CD4-positive, CD25-positive, alpha-beta regulatory T cell (primary cell): Measurements from ENCODE around the gene ANKHD1. TPM values are rescaled to one million over a fixed set of nuclear protein-coding genes. Genes with fewer than 3 reads are reported as not detected.

Experiments
- ATAC-seq, 2 donors: fragments of 150-1000 bp; cut with Tn5 transposase; one replicate each; pipeline ENCODE4 v1.10.0; 2021; ENCODE audit warnings: low read depth in 2 of 2, moderate number of reproducible peaks in 2 of 2, moderate library complexity in 1 of 2
- DNase-seq, 3 donors: peaks; one replicate each; pipeline versions ENCODE4 v3.0.0 to v3.0.0-alpha.2; 2012 to 2022; ENCODE audit warnings: mixed read lengths in 1 of 3
- H3K27ac ChIP-seq: one replicate; pipeline ENCODE4 v1.7.0; 2013; ENCODE audit warnings: mild to moderate bottlenecking, low read length; ENCODE audit not compliant: insufficient read depth, poor library complexity, severe bottlenecking
- H3K27me3 ChIP-seq: one replicate; pipeline ENCODE4 v1.7.0; 2013; ENCODE audit warnings: low read length; ENCODE audit not compliant: control insufficient read depth, insufficient read depth
- H3K36me3 ChIP-seq: one replicate; pipeline ENCODE4 v1.7.0; 2013; ENCODE audit warnings: mild to moderate bottlenecking, low read length, moderate library complexity; ENCODE audit not compliant: control insufficient read depth, insufficient read depth
- H3K4me1 ChIP-seq: 2 replicates; pipeline ENCODE4 v1.7.0; 2013; ENCODE audit warnings: mild to moderate bottlenecking, low read length; ENCODE audit not compliant: insufficient read depth, control insufficient read depth, poor library complexity, severe bottlenecking
- H3K4me3 ChIP-seq: one replicate; pipeline ENCODE4 v1.7.0; 2013; ENCODE audit warnings: low read depth, mild to moderate bottlenecking, low read length, moderate library complexity
- H3K9me3 ChIP-seq, 2 experiments: 1 replicate in 1 of 2; 2 replicates in 1 of 2; pipeline ENCODE4 v1.7.0; 2013; ENCODE audit warnings: low read length in 2 of 2, mild to moderate bottlenecking in 1 of 2, moderate library complexity in 1 of 2; ENCODE audit not compliant: control insufficient read depth in 2 of 2
- H3K27ac Mint-ChIP-seq, 3 donors: one replicate each; pipeline ENCODE4 v1.8.0; 2020 to 2022; ENCODE audit warnings: mild to moderate bottlenecking in 3 of 3, mixed read lengths in 3 of 3, moderate library complexity in 2 of 3
- H3K27me3 Mint-ChIP-seq: one replicate; pipeline ENCODE4 v1.8.0; 2022; ENCODE audit warnings: mild to moderate bottlenecking, mixed read lengths
- H3K36me3 Mint-ChIP-seq: one replicate; pipeline ENCODE4 v1.8.0; 2020; ENCODE audit warnings: mixed read lengths
- H3K4me1 Mint-ChIP-seq, 4 donors: one replicate each; pipeline ENCODE4 v1.8.0; 2020 to 2022; ENCODE audit warnings: mixed read lengths in 4 of 4, mild to moderate bottlenecking in 1 of 4
- H3K4me3 Mint-ChIP-seq, 4 donors: one replicate each; pipeline ENCODE4 v1.8.0; 2020 to 2022; ENCODE audit warnings: mild to moderate bottlenecking in 4 of 4, mixed read lengths in 4 of 4, moderate library complexity in 3 of 4
- H3K9me3 Mint-ChIP-seq, 7 donors: one replicate each; pipeline ENCODE4 v1.8.0; 2020 to 2022; ENCODE audit warnings: mixed read lengths in 7 of 7, mild to moderate bottlenecking in 3 of 7, moderate library complexity in 2 of 7
- polyA plus RNA-seq, 4 donors: library from polyadenylated mRNA; unstranded; fragments of 300-500 nt; fragmentation: Illumina TruSeq; gene quantifications; one replicate each; pipeline ENCODE4 v1.2.3, GENCODE V29; 2021
- total RNA-seq: library from RNA; stranded (reverse); gene quantifications from one replicate; pipeline ENCODE4 v1.2.3, GENCODE V29; 2022

ANKHD1 gene
- total and polyA plus RNA-seq, 5 donors from 2014 or later = 58.2 to 227 (median 69.0) TPM

- no peaks in the 10 kb centered on the region for H3K9me3 ChIP-seq
- H3K4me3 ChIP-seq = no peak overlapping the region
- Mint-ChIP-seq H3K27ac (no peak overlapping the region), H3K4me3 (no peak overlapping the region), H3K27me3 (no peaks in the 10 kb centered on the region), H3K36me3 (peaks cover 8% of the 10 kb centered on the region), H3K4me1 (peaks cover 0 to 4% (median 2%) of the 10 kb centered on the region in 4 donors), H3K9me3 (peaks cover 0 to 2% (median 0%) of the 10 kb centered on the region in 7 donors)
- H3K27ac ChIP-seq = no peak overlapping the region
- H3K36me3 ChIP-seq = no peaks in the 10 kb centered on the region
- no peaks in the 10 kb centered on the region for H3K27me3 ChIP-seq
- ATAC-seq (no peak), DNase-seq (no peak)
- H3K4me1 ChIP-seq = no peaks in the 10 kb centered on the region
Observed at GRCh38 chr5:140382866-140383265, 18.8 kb upstream of the ANKHD1 start.

GRCh38 chr5:140383300-140383699 lies 18.3 kb upstream of the ANKHD1 start:
- no peak overlapping the region for H3K27ac Mint-ChIP-seq
- no peaks in the 10 kb centered on the region for H3K36me3 ChIP-seq
- peaks cover 8% of the 10 kb centered on the region for H3K36me3 Mint-ChIP-seq
- H3K4me1 ChIP-seq = no peaks in the 10 kb centered on the region
- no peaks in the 10 kb centered on the region for H3K27me3 ChIP-seq
- no peak overlapping the region for H3K27ac ChIP-seq
- H3K4me3 Mint-ChIP-seq = peak overlapping the region in 1 of 4 donors; percentile 12
- ATAC-seq (no peak), DNase-seq (no peak)
- no peaks in the 10 kb centered on the region for H3K27me3 Mint-ChIP-seq
- peaks cover 0 to 2% (median 0%) of the 10 kb centered on the region in 7 donors for H3K9me3 Mint-ChIP-seq
- no peaks in the 10 kb centered on the region for H3K9me3 ChIP-seq
- H3K4me1 Mint-ChIP-seq = peaks cover 0 to 4% (median 2%) of the 10 kb centered on the region in 4 donors
- H3K4me3 ChIP-seq = no peak overlapping the region

- H3K9me3 ChIP-seq = no peaks in the 10 kb centered on the region
- H3K36me3 Mint-ChIP-seq = peaks cover 9% of the 10 kb centered on the region
Observed at GRCh38 chr5:140388052-140388451, 13.6 kb upstream of the ANKHD1 start.

GRCh38 chr5:140391312-140391711 lies 10.3 kb upstream of the ANKHD1 start:
- peaks cover 4% of the 10 kb centered on the region for H3K36me3 Mint-ChIP-seq

More at GRCh38 chr5:140388052-140388451, 13.6 kb upstream of the ANKHD1 start:
- Histone ChIP-seq H3K27ac (no peak overlapping the region), H3K36me3 (no peaks in the 10 kb centered on the region), H3K4me1 (no peaks in the 10 kb centered on the region), H3K27me3 (no peaks in the 10 kb centered on the region), H3K4me3 (no peak overlapping the region)
- DNase-seq (no peak), ATAC-seq (no peak)
- Mint-ChIP-seq H3K4me1 (peaks cover 0 to 4% (median 1%) of the 10 kb centered on the region in 4 donors), H3K9me3 (no peaks in the 10 kb centered on the region), H3K27ac (no peak overlapping the region), H3K27me3 (no peaks in the 10 kb centered on the region), H3K4me3 (no peak overlapping the region)

GRCh38 chr5:140391732-140392131 lies 9.9 kb upstream of the ANKHD1 start:
- H3K9me3 Mint-ChIP-seq = no peaks in the 10 kb centered on the region
- DNase-seq (no peak), ATAC-seq (no peak)
- Histone ChIP-seq H3K4me3 (no peak overlapping the region), H3K4me1 (no peaks in the 10 kb centered on the region), H3K9me3 (no peaks in the 10 kb centered on the region), H3K27ac (no peak overlapping the region), H3K27me3 (no peaks in the 10 kb centered on the region), H3K36me3 (no peaks in the 10 kb centered on the region)
- no peak overlapping the region for H3K4me3 Mint-ChIP-seq
- H3K4me1 Mint-ChIP-seq = no peaks in the 10 kb centered on the region
- peaks cover 4% of the 10 kb centered on the region for H3K36me3 Mint-ChIP-seq
- no peak overlapping the region for H3K27ac Mint-ChIP-seq
- no peaks in the 10 kb centered on the region for H3K27me3 Mint-ChIP-seq

More at GRCh38 chr5:140391312-140391711, 10.3 kb upstream of the ANKHD1 start:
- no peak overlapping the region for H3K4me3 ChIP-seq
- no peak for DNase-seq
- no peaks in the 10 kb centered on the region for H3K36me3 ChIP-seq
- H3K4me1 ChIP-seq = no peaks in the 10 kb centered on the region
- H3K4me3 Mint-ChIP-seq = no peak overlapping the region
- no peak for ATAC-seq
- H3K9me3 Mint-ChIP-seq = no peaks in the 10 kb centered on the region
- no peaks in the 10 kb centered on the region for H3K9me3 ChIP-seq
- H3K27me3 ChIP-seq = no peaks in the 10 kb centered on the region
- H3K27ac ChIP-seq = no peak overlapping the region
- H3K27ac Mint-ChIP-seq = no peak overlapping the region
- H3K4me1 Mint-ChIP-seq = no peaks in the 10 kb centered on the region
- no peaks in the 10 kb centered on the region for H3K27me3 Mint-ChIP-seq

- H3K27me3 ChIP-seq = no peaks in the 10 kb centered on the region
- H3K27ac ChIP-seq = no peak overlapping the region
- H3K4me3 ChIP-seq = no peak overlapping the region
- Mint-ChIP-seq H3K4me3 (no peak overlapping the region), H3K9me3 (no peaks in the 10 kb centered on the region), H3K36me3 (peaks cover 4% of the 10 kb centered on the region), H3K4me1 (no peaks in the 10 kb centered on the region), H3K27ac (no peak overlapping the region), H3K27me3 (no peaks in the 10 kb centered on the region)
- DNase-seq (no peak), ATAC-seq (no peak)
- no peaks in the 10 kb centered on the region for H3K36me3 ChIP-seq
- H3K9me3 ChIP-seq = no peaks in the 10 kb centered on the region
- no peaks in the 10 kb centered on the region for H3K4me1 ChIP-seq
Observed at GRCh38 chr5:140393738-140394137, 7.9 kb upstream of the ANKHD1 start.

- ATAC-seq = no peak
- H3K9me3 ChIP-seq = no peaks in the 10 kb centered on the region
- H3K36me3 ChIP-seq = no peaks in the 10 kb centered on the region
- Mint-ChIP-seq H3K4me3 (no peak overlapping the region), H3K9me3 (no peaks in the 10 kb centered on the region), H3K4me1 (peaks cover 0 to 15% (median 10%) of the 10 kb centered on the region in 4 donors), H3K27me3 (no peaks in the 10 kb centered on the region), H3K36me3 (no peaks in the 10 kb centered on the region), H3K27ac (no peak overlapping the region)
- H3K4me3 ChIP-seq = no peak overlapping the region
- H3K4me1 ChIP-seq = peaks cover 13% of the 10 kb centered on the region
- no peak overlapping the region for H3K27ac ChIP-seq
- DNase-seq = no peak
- H3K27me3 ChIP-seq = no peaks in the 10 kb centered on the region
Observed at GRCh38 chr5:140398379-140398811, 3.2 kb upstream of the ANKHD1 start.

- H3K9me3 Mint-ChIP-seq = no peaks in the 10 kb centered on the region
- Histone ChIP-seq H3K27me3 (no peaks in the 10 kb centered on the region), H3K4me3 (peak overlapping the region; percentile 90), H3K9me3 (no peaks in the 10 kb centered on the region), H3K36me3 (no peaks in the 10 kb centered on the region), H3K27ac (peak overlapping the region; percentile 96), H3K4me1 (peaks cover 31% of the 10 kb centered on the region)
- ATAC-seq (no peak), DNase-seq (no peak)
- no peak overlapping the region for H3K4me3 Mint-ChIP-seq
- no peaks in the 10 kb centered on the region for H3K27me3 Mint-ChIP-seq
- peak overlapping the region in 1 of 3 donors; percentile 95 for H3K27ac Mint-ChIP-seq
- peaks cover 8 to 32% (median 24%) of the 10 kb centered on the region in 4 donors for H3K4me1 Mint-ChIP-seq
- H3K36me3 Mint-ChIP-seq = peaks cover 1% of the 10 kb centered on the region
Observed at GRCh38 chr5:140399979-140400729, 1.5 kb upstream of the ANKHD1 start.
